C4-2B (cell line): ENCODE data around the gene WNK3.

ENCODE experiments used
- ZFX ChIP-seq: fragments of 450-650 bp; IDR thresholded peaks from 2 replicates; pipeline ENCODE4 v1.6.1; 2017
- TF ChIP-seq, protein P1 (sequence below): fragments of 450-650 bp; conservative IDR thresholded peaks from 2 replicates; pipeline ENCODE4 v1.5.1; 2017; ENCODE audit warnings: mild to moderate bottlenecking

DNA sequence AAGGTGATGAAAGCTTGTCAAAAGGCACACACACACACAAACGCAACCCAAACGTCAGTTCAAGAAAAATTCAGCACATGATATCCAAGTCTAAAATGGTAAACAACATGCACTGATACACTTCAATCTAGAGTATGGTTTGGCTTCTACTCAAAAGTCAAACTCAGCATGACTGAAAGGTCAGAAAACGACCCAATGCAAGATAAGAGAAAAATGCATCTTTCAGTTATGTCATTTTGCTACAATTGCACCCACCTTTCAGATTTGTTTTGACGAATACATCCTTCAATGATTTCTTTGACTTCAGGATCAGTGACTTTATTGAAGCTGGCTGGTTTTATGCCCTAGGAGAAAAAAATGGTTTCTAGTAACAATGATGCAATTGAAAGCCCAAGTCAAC is 56.3 kb downstream of the WNK3 start:
- TF ChIP-seq, protein P1, sequence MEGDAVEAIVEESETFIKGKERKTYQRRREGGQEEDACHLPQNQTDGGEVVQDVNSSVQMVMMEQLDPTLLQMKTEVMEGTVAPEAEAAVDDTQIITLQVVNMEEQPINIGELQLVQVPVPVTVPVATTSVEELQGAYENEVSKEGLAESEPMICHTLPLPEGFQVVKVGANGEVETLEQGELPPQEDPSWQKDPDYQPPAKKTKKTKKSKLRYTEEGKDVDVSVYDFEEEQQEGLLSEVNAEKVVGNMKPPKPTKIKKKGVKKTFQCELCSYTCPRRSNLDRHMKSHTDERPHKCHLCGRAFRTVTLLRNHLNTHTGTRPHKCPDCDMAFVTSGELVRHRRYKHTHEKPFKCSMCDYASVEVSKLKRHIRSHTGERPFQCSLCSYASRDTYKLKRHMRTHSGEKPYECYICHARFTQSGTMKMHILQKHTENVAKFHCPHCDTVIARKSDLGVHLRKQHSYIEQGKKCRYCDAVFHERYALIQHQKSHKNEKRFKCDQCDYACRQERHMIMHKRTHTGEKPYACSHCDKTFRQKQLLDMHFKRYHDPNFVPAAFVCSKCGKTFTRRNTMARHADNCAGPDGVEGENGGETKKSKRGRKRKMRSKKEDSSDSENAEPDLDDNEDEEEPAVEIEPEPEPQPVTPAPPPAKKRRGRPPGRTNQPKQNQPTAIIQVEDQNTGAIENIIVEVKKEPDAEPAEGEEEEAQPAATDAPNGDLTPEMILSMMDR = no peak
- TF ChIP-seq ZFX = no peak
